HS-27A (cell line): ENCODE data around the gene WIPF2.

Source experiments
- DNase-seq: peaks from one replicate; pipeline ENCODE4 v3.0.0-alpha.2; 2012; ENCODE audit warnings: low read depth, missing footprints

The WIPF2 gene

GRCh38 chr17:40326014-40326831 is 107.1 kb downstream of the WIPF2 start:
- DNase-seq, result no peak

DNA sequence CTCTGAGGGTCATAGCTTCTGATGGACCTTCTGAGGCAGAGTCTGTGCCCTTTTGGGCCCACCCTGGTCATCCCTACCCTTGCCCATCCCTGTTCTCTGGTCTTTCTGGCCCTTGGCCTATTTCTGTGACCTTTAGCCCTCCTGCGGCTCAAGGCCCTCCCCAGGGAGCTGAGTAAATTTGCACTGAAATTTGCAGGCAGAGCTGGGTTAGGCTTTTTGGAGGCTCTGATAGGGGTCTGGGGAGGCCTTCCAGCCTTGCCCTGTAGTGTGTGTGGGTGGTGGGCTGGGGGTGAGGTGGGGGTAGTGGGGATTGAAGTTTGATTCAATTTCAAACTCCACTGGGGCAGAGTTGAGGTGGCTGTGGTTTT is 107.7 kb downstream of the WIPF2 start:
- no peak for DNase-seq

- no peak for DNase-seq
Measured at GRCh38 chr17:40327244-40327729, 108.2 kb downstream of the WIPF2 start.

DNA sequence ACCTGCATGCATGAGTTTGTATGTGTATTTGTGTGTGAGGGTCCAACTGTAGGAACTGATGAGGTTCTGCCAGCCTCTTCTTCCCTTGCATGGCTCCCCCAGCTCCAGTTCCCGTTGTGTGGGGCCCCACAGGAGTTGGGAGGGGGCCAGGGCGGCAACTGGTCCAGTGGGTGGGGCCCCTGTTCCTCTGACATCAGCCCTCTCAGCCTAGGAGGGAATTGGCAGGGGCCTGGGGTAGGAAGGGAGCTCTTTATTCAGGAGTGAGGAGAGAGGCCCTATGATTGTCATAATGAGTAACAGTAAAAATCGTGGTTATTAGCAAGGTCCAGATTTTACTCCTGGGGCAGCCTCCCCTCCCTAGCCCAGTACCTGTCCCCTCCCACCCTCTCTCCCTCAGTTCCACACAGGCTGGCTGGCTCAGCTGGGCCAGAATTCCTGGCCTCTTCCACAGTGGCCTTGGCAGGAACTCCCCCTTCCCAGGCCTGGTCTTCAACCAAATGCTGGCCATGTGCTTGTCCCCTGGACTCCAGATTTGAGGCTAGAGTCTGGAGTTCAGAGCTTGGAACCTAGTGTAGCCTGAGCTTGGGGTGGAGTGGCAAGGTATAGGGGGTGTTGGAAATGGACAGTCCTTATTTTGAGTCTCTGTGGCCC is 108.8 kb downstream of the WIPF2 start:
- DNase-seq, result no peak

- DNase-seq, result no peak
Measured at GRCh38 chr17:40328386-40328766, 109.3 kb downstream of the WIPF2 start.

DNA sequence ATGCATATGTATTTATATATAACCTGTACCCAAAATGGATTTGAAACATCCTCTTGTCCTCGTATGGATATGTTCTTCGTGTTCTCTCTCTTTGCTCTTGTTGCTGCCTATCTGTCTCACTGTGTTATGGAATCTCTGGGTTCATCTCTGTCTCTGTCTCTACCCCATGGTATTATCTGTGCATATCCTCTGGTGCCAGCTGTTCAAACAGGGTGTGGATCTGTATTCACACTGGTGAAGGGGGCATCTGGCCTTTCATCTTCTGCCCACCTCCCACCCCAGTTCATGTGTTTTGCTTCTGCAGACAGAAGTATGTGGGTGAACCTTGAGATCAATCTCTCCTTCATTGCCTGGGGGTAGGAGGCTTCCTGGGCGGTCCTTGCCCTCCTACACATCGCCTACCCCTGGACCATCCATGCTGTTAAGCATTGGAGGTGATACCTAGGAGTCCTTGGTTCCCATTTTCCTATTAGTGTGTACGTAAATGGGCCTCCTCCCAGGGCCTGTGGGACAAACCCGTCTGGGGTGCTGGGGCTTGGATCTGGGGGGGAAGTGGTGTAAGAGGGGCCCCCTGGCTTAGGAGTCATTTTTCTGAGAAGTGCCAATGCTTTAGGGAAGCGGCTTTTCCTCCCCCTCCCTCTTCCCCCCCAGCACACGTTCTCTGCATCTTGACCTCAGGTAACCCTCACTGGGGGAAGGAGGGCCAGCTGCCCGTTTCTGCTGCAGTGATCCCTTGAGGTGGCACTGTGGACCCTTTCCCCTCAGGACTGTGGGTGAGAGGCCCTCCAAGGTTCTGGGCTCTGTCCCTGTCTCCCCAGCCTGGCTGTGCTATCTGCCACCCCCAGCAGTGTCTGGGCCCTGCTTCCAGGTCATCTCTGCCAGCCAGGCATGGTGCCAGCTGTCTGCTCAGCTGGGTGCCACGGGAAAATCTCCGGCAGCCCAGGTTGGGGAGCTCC is 111.0 kb downstream of the WIPF2 start:
- no peak for DNase-seq

GRCh38 chr17:40330850-40331470 is 111.9 kb downstream of the WIPF2 start:
- DNase-seq, result no peak

GRCh38 chr17:40331743-40332641 is 112.9 kb downstream of the WIPF2 start:
- DNase-seq, result no peak
